LNCAP (cell line): ENCODE measurements around the gene AKAIN1.

ENCODE experiments used
- TF ChIP-seq, protein P1 (sequence below): fragments of 450-650 bp; IDR thresholded peaks from 2 replicates; pipeline ENCODE4 v1.5.1; 2017; ENCODE audit warnings: mild to moderate bottlenecking

Gene AKAIN1

DNA sequence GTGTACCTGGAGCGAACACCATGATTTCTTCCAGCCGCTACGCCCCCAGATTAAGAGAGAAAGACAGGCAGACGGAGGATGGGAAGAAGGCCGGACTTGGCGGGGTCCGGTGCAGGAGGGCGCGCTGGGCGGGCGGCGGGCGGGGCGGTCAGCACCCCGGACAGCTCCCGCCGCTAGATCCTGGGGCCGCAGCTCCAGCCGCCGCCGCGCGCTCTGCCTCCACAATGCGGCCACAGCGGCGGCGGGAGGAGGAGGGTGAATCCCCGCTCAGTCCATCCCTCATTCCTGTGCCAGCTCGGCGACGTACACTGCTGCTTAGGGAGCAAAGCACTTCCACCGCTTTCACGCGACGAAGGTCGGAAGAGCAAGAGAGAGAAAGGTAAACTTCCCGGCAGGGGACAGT lies at the start of gene AKAIN1:
Gene AKAIN1, minus strand, starts transcription at position 226 of the 403 bp plus-strand sequence. Its CDS starts 204 bp downstream, at position 22.
- TF ChIP-seq, protein P1, sequence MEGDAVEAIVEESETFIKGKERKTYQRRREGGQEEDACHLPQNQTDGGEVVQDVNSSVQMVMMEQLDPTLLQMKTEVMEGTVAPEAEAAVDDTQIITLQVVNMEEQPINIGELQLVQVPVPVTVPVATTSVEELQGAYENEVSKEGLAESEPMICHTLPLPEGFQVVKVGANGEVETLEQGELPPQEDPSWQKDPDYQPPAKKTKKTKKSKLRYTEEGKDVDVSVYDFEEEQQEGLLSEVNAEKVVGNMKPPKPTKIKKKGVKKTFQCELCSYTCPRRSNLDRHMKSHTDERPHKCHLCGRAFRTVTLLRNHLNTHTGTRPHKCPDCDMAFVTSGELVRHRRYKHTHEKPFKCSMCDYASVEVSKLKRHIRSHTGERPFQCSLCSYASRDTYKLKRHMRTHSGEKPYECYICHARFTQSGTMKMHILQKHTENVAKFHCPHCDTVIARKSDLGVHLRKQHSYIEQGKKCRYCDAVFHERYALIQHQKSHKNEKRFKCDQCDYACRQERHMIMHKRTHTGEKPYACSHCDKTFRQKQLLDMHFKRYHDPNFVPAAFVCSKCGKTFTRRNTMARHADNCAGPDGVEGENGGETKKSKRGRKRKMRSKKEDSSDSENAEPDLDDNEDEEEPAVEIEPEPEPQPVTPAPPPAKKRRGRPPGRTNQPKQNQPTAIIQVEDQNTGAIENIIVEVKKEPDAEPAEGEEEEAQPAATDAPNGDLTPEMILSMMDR: no peak

DNA sequence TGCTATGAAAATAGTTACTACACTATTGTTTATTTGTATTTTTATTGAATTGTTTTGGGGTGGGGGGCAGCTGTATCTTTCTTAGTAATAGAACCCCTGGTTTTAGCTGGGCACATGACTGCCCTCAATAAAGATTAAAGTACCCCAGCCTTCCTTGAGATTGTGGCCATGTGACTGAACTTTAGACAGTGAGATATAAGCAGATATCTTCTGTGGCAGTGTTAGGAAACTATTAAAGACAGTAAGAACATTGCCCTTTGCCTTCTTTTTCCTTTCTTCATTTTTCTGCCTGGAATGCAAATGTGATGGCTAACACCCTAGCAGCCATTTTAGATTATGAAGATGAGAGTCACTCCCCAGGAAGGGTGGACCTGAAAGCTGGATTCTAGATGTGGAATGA lies 47.9 kb upstream of the AKAIN1 start:
- TF ChIP-seq, protein P1: no peak

DNA sequence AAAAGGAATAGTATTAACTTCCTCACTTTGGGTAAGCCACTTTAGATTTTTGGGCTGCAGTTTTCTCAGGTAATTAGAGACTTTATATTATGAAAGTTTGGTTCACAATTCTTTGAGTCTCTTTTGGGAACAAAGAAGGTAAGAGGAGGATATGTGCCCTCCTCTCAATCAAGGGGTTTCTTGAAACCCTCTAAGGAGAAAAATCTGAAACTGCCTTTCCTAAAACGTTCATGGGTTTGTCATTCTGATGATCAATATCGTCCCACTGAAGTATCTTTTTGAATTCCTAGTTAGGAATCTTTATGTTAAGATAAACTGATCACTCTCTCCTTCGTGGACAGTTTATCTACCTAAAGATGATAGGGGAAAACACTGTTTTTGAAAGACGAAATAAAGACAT lies 42.4 kb upstream of the AKAIN1 start:
- TF ChIP-seq, protein P1: no peak

DNA sequence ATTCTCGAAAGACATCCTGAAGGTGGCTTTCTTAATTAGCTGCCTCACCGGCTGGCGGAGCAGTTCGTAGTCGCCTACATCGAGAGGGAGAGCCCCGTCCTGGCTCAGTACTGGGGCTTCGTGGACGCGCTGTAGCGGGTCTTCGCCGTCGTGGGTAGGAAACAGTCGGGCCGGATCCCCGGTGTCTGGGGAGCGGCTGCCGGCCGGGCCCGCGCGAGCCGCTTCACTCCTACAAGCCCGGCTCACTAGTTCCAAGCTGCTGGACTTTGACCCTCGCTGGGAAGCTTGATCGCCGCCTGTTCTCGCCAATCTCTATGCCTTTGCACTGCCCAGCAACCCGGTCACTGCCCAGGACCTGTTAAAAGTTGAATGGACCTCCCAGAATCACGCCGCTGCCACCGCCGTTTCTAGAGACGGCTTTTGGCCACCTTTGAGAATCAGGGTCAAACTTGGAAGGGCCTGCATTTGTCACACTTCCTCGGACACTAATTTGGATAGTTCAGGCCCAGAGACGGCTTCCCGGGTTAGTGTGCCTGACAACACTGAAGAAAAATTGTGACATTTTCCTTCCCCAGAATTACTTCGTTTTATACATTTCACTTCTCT lies 41.4 kb upstream of the AKAIN1 start:
- TF ChIP-seq, protein P1: no peak

DNA sequence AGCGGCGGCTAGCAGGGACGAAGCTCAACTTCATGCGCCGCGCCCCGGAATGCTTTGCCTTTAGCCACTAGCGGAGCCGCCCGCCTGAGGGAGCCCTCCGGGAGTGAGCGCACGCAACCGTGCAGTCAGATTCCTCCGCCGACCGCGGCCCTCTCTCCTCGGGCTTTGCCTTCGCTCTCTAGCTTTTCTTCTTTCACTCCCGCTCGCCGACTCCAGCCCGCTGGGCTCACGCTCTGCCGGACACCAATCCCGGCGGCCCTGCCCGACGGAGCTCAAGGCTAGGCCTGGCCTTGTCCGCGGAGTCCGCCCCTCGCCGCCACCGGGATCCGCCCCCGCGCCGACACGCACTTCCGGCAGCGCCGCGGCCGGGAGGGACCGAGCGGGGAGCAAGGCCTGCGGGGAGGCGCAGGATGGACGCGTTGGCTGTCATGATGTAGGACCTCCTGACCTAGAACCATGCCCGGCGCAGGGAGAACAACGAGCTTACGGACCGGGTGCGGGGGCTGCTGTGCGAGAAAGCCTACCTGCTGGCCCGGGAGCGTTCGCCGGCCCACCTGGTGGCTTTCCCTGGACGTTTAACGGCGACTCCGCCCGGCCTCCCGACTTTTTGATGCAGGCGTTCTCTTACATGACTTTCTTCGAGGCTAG lies 40.8 kb upstream of the AKAIN1 start:
- TF ChIP-seq, protein P1: no peak

- TF ChIP-seq, protein P1: no peak
Measured at GRCh38 chr18:5237083-5237722, 40.1 kb upstream of the AKAIN1 start.

GRCh38 chr18:5214583-5215351 lies 17.7 kb upstream of the AKAIN1 start:
- TF ChIP-seq, protein P1: no peak
